Measurements from ENCODE around the gene LOC128125822.
A peak's percentile ranks its signal among the peaks of the same experiment; 100 is the strongest.

Gene LOC128125822

GRCh38 chr6:63573899-63574553 lies 1.7 kb downstream of the LOC128125822 start:
- Histone ChIP-seq H3K27ac (ENCODE audit: low read length) (peak overlapping the region; percentile 36), H3K9me3 (ENCODE audit: control insufficient read depth, low read depth, low read length) (no peaks in the 10 kb centered on the region), H3K36me3 (ENCODE audit: control insufficient read depth, low read depth, low read length) (peaks cover 28% of the 10 kb centered on the region)

GRCh38 chr6:63574554-63574900 lies 2.2 kb downstream of the LOC128125822 start:
- H3K36me3 ChIP-seq (ENCODE audit: control insufficient read depth, low read depth, low read length) = peaks cover 33% of the 10 kb centered on the region

More at GRCh38 chr6:63573899-63574553, 1.7 kb downstream of the LOC128125822 start:
- Histone ChIP-seq H3K9ac (ENCODE audit: low read length) (peak overlapping the region; percentile 93), H3K27me3 (ENCODE audit: control insufficient read depth, insufficient read depth, low read length) (no peaks in the 10 kb centered on the region), H3K4me1 (ENCODE audit: control insufficient read depth, low read depth, low read length) (peaks cover 13% of the 10 kb centered on the region), H3K4me3 (ENCODE audit: low read length) (peak overlapping the region; percentile 83)

GRCh38 chr6:63576147-63576772 lies 4.0 kb downstream of the LOC128125822 start:
- H3K27me3 ChIP-seq (ENCODE audit: control insufficient read depth, insufficient read depth, low read length) = no peaks in the 10 kb centered on the region
- H3K36me3 ChIP-seq (ENCODE audit: control insufficient read depth, low read depth, low read length) = peaks cover 50% of the 10 kb centered on the region
- no peak overlapping the region for H3K27ac ChIP-seq (ENCODE audit: low read length)
- H3K9ac ChIP-seq (ENCODE audit: low read length) = no peak overlapping the region
- no peak overlapping the region for H3K4me3 ChIP-seq (ENCODE audit: low read length)
- peaks cover 10% of the 10 kb centered on the region for H3K4me1 ChIP-seq (ENCODE audit: control insufficient read depth, low read depth, low read length)
- H3K9me3 ChIP-seq (ENCODE audit: control insufficient read depth, low read depth, low read length) = no peaks in the 10 kb centered on the region

More at GRCh38 chr6:63574554-63574900, 2.2 kb downstream of the LOC128125822 start:
- Histone ChIP-seq H3K27ac (ENCODE audit: low read length) (no peak overlapping the region), H3K4me3 (ENCODE audit: low read length) (peak overlapping the region; percentile 83), H3K4me1 (ENCODE audit: control insufficient read depth, low read depth, low read length) (peaks cover 13% of the 10 kb centered on the region), H3K9ac (ENCODE audit: low read length) (peak overlapping the region; percentile 93), H3K27me3 (ENCODE audit: control insufficient read depth, insufficient read depth, low read length) (no peaks in the 10 kb centered on the region), H3K9me3 (ENCODE audit: control insufficient read depth, low read depth, low read length) (no peaks in the 10 kb centered on the region)

DNA sequence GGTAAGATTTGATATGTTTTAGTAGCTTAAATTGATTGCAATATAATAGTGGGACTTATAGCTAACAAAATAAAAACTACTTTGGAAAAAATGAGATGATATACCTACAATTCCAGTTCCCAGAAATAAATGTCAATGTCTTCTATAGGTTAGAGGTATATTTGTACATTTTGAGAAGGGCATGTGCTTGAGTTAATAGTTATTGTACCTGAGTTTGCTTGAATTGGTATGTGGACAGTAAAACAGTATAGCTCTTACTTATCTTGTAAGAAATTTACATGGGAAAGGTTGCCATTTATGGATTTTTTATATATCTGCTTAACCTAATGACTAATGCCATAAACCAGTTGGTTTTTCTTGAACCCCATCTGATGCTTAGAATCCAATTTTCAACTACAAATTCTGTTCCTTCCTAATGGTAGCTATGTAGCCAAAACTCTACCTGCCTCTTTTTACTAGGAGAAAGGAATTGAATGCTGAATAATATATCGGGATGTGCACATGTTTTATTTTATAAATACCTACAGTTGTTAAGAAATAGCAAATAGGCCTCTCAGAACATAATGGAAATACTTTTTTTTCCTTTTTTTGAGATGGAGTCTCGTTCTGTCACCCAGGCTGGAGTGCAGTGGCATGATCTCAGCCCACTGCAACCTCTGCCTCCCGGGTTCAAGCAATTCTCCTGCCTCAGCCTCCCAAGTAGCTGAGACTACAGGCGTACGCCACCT lies 4.9 kb downstream of the LOC128125822 start:
- peaks cover 7% of the 10 kb centered on the region for H3K4me1 ChIP-seq (ENCODE audit: control insufficient read depth, low read depth, low read length)
- no peak overlapping the region for H3K4me3 ChIP-seq (ENCODE audit: low read length)
- H3K27ac ChIP-seq (ENCODE audit: low read length) = no peak overlapping the region
- H3K9ac ChIP-seq (ENCODE audit: low read length) = no peak overlapping the region
- peaks cover 58% of the 10 kb centered on the region for H3K36me3 ChIP-seq (ENCODE audit: control insufficient read depth, low read depth, low read length)
- H3K9me3 ChIP-seq (ENCODE audit: control insufficient read depth, low read depth, low read length) = no peaks in the 10 kb centered on the region
- no peaks in the 10 kb centered on the region for H3K27me3 ChIP-seq (ENCODE audit: control insufficient read depth, insufficient read depth, low read length)

DNA sequence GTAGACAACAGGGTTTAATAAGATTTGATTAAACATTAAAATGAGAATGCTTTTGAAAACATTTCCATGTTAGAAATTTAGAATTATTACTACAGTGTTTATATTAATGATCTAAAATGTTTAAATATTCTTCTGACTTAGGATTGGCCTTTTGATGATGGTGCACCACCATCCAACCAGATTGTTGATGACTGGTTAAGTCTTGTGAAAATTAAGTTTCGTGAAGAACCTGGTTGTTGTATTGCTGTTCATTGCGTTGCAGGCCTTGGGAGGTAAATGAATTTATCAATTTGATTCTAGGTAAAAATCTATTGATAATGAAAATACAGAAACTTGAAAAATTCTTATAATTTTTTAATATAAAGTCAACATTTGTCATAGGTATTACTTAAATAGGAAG lies 6.5 kb downstream of the LOC128125822 start:
- no peak overlapping the region for H3K4me3 ChIP-seq (ENCODE audit: low read length)
- H3K36me3 ChIP-seq (ENCODE audit: control insufficient read depth, low read depth, low read length) = peaks cover 58% of the 10 kb centered on the region
- no peaks in the 10 kb centered on the region for H3K9me3 ChIP-seq (ENCODE audit: control insufficient read depth, low read depth, low read length)
- H3K4me1 ChIP-seq (ENCODE audit: control insufficient read depth, low read depth, low read length) = peaks cover 7% of the 10 kb centered on the region
- H3K9ac ChIP-seq (ENCODE audit: low read length) = no peak overlapping the region
- no peak overlapping the region for H3K27ac ChIP-seq (ENCODE audit: low read length)
- H3K27me3 ChIP-seq (ENCODE audit: control insufficient read depth, insufficient read depth, low read length) = no peaks in the 10 kb centered on the region

DNA sequence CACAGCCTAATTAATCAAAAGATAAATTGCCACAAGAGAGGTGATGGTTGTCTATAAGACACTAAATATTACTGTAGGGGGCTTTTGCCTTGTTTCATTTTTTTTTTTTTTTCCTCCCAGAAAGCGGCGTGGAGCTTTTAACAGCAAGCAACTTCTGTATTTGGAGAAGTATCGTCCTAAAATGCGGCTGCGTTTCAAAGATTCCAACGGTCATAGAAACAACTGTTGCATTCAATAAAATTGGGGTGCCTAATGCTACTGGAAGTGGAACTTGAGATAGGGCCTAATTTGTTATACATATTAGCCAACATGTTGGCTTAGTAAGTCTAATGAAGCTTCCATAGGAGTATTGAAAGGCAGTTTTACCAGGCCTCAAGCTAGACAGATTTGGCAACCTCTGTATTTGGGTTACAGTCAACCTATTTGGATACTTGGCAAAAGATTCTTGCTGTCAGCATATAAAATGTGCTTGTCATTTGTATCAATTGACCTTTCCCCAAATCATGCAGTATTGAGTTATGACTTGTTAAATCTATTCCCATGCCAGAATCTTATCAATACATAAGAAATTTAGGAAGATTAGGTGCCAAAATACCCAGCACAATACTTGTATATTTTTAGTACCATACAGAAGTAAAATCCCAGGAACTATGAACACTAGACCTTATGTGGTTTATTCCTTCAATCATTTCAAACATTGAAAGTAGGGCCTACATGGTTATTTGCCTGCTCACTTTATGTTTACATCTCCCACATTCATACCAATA lies 7.8 kb downstream of the LOC128125822 start:
- H3K27ac ChIP-seq (ENCODE audit: low read length) = no peak overlapping the region
- peaks cover 58% of the 10 kb centered on the region for H3K36me3 ChIP-seq (ENCODE audit: control insufficient read depth, low read depth, low read length)

DNA sequence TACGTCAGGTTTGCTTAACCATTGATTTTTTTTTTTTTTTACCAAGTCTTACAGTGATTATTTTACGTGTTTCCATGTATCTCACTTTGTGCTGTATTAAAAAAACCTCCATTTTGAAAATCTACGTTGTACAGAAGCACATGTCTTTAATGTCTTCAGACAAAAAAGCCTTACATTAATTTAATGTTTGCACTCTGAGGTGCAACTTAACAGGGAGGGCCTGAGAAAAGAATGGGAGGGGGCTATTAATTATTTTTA lies 8.4 kb downstream of the LOC128125822 start:
- H3K27ac ChIP-seq (ENCODE audit: low read length) = no peak overlapping the region
- no peak overlapping the region for H3K4me3 ChIP-seq (ENCODE audit: low read length)
- H3K27me3 ChIP-seq (ENCODE audit: control insufficient read depth, insufficient read depth, low read length) = no peaks in the 10 kb centered on the region
- H3K9ac ChIP-seq (ENCODE audit: low read length) = no peak overlapping the region
- H3K9me3 ChIP-seq (ENCODE audit: control insufficient read depth, low read depth, low read length) = no peaks in the 10 kb centered on the region
- H3K4me1 ChIP-seq (ENCODE audit: control insufficient read depth, low read depth, low read length) = no peaks in the 10 kb centered on the region
- peaks cover 58% of the 10 kb centered on the region for H3K36me3 ChIP-seq (ENCODE audit: control insufficient read depth, low read depth, low read length)

More for the DNA sequence above, 7.8 kb downstream of the LOC128125822 start:
- H3K4me3 ChIP-seq (ENCODE audit: low read length) = no peak overlapping the region
- H3K27me3 ChIP-seq (ENCODE audit: control insufficient read depth, insufficient read depth, low read length) = no peaks in the 10 kb centered on the region
- no peak overlapping the region for H3K9ac ChIP-seq (ENCODE audit: low read length)
- H3K9me3 ChIP-seq (ENCODE audit: control insufficient read depth, low read depth, low read length) = no peaks in the 10 kb centered on the region
- H3K4me1 ChIP-seq (ENCODE audit: control insufficient read depth, low read depth, low read length) = peaks cover under 1% of the 10 kb centered on the region

- H3K9ac ChIP-seq (ENCODE audit: low read length) = no peak overlapping the region
- H3K9me3 ChIP-seq (ENCODE audit: control insufficient read depth, low read depth, low read length) = no peaks in the 10 kb centered on the region
- no peak overlapping the region for H3K4me3 ChIP-seq (ENCODE audit: low read length)
- H3K27me3 ChIP-seq (ENCODE audit: control insufficient read depth, insufficient read depth, low read length) = no peaks in the 10 kb centered on the region
- peaks cover 55% of the 10 kb centered on the region for H3K36me3 ChIP-seq (ENCODE audit: control insufficient read depth, low read depth, low read length)
- no peaks in the 10 kb centered on the region for H3K4me1 ChIP-seq (ENCODE audit: control insufficient read depth, low read depth, low read length)
- no peak overlapping the region for H3K27ac ChIP-seq (ENCODE audit: low read length)
Observed at GRCh38 chr6:63581355-63582013, 9.2 kb downstream of the LOC128125822 start.

GRCh38 chr6:63582579-63583231 lies 10.4 kb downstream of the LOC128125822 start:
- H3K4me1 ChIP-seq (ENCODE audit: control insufficient read depth, low read depth, low read length) = no peaks in the 10 kb centered on the region
- no peaks in the 10 kb centered on the region for H3K9me3 ChIP-seq (ENCODE audit: control insufficient read depth, low read depth, low read length)
- H3K9ac ChIP-seq (ENCODE audit: low read length) = no peak overlapping the region
- H3K36me3 ChIP-seq (ENCODE audit: control insufficient read depth, low read depth, low read length) = peaks cover 43% of the 10 kb centered on the region
- no peak overlapping the region for H3K27ac ChIP-seq (ENCODE audit: low read length)
- H3K4me3 ChIP-seq (ENCODE audit: low read length) = no peak overlapping the region
- H3K27me3 ChIP-seq (ENCODE audit: control insufficient read depth, insufficient read depth, low read length) = no peaks in the 10 kb centered on the region

DNA sequence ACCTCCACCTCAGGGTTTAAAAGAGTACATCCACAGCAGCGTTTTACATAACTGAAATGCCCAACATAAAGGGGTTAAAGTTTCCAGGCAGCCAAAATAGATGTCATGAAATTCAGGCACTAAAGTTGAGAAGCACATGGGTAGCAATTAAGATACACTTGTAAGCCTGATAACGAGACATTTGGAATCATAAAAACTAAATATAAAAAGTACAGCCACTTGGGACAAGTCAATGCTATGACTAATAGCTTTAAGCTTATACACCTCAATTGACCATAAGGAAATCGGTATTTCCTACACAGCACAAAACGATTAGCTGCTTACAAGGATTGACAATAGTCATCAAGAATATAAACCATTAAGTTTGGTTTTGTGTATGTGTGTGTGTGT lies 11.8 kb downstream of the LOC128125822 start:
- H3K9ac ChIP-seq (ENCODE audit: low read length) = no peak overlapping the region
- H3K27ac ChIP-seq (ENCODE audit: low read length) = no peak overlapping the region
- no peak overlapping the region for H3K4me3 ChIP-seq (ENCODE audit: low read length)
- no peaks in the 10 kb centered on the region for H3K27me3 ChIP-seq (ENCODE audit: control insufficient read depth, insufficient read depth, low read length)
- H3K9me3 ChIP-seq (ENCODE audit: control insufficient read depth, low read depth, low read length) = no peaks in the 10 kb centered on the region
- peaks cover 29% of the 10 kb centered on the region for H3K36me3 ChIP-seq (ENCODE audit: control insufficient read depth, low read depth, low read length)
- no peaks in the 10 kb centered on the region for H3K4me1 ChIP-seq (ENCODE audit: control insufficient read depth, low read depth, low read length)

GRCh38 chr6:63584566-63584965 lies 12.3 kb downstream of the LOC128125822 start:
- Histone ChIP-seq H3K4me1 (ENCODE audit: control insufficient read depth, low read depth, low read length) (no peaks in the 10 kb centered on the region), H3K36me3 (ENCODE audit: control insufficient read depth, low read depth, low read length) (peaks cover 25% of the 10 kb centered on the region), H3K27ac (ENCODE audit: low read length) (no peak overlapping the region), H3K27me3 (ENCODE audit: control insufficient read depth, insufficient read depth, low read length) (no peaks in the 10 kb centered on the region), H3K4me3 (ENCODE audit: low read length) (no peak overlapping the region), H3K9me3 (ENCODE audit: control insufficient read depth, low read depth, low read length) (no peaks in the 10 kb centered on the region), H3K9ac (ENCODE audit: low read length) (no peak overlapping the region)
